ENCODE results near the gene CFAP251. TPM values are rescaled to one million over a fixed set of nuclear protein-coding genes. Genes with fewer than 3 reads are reported as not detected.

CFAP251 gene
- polyA plus RNA-seq, 1 donor (not counting 4 experiments of a cell fraction or from before 2014, with no cell fraction given) = 74.2 TPM

- no peaks in the 10 kb centered on the region for H3K9me3 ChIP-seq (ENCODE audit: control insufficient read depth, low read depth, low read length)
- no peak overlapping the region for H3K4me3 ChIP-seq (ENCODE audit: control insufficient read depth in 2 of 3, extremely low read depth in 1 of 3, insufficient read depth in 2 of 3, low read depth in 1 of 3, low read length in 3 of 3)
- no peaks in the 10 kb centered on the region for H3K27me3 ChIP-seq (ENCODE audit: control insufficient read depth, extremely low read depth, insufficient read depth, low read length)
- no peak overlapping the region for H3K9ac ChIP-seq (ENCODE audit: control insufficient read depth, extremely low read depth, insufficient read depth, low read length)
- peaks cover 12 to 27% of the 10 kb centered on the region in 2 experiments for H3K36me3 ChIP-seq (ENCODE audit: control insufficient read depth in 2 of 2, extremely low read depth in 1 of 2, insufficient read depth in 2 of 2, low read length in 2 of 2)
- no peak overlapping the region for H3K27ac ChIP-seq (ENCODE audit: control insufficient read depth, insufficient read depth, low read length)
- no peaks in the 10 kb centered on the region for H4K20me1 ChIP-seq (ENCODE audit: control insufficient read depth, extremely low read depth, insufficient read depth, low read length)
- TF ChIP-seq CTCF (optimal IDR thresholded peaks at IDR 0.05 in 1 of 3, IDR thresholded peaks at IDR 0.05 in 1 of 3, conservative IDR thresholded peaks at IDR 0.05 in 1 of 3; ENCODE audit: extremely low read depth in 1 of 3, insufficient read depth in 2 of 3, low read length in 3 of 3) (no peak), EZH2 (IDR thresholded peaks at IDR 0.05; ENCODE audit: low read length) (no peak)
- no peak overlapping the region for H2AFZ ChIP-seq (ENCODE audit: control insufficient read depth, low read length)
- DNase-seq (ENCODE audit: low read depth, low spot score) = no peak
- no peaks in the 10 kb centered on the region for H3K79me2 ChIP-seq (ENCODE audit: control insufficient read depth, insufficient read depth, low read length)
- dilution Hi-C loops (cut with MboI; ENCODE audit: extremely low pct_ligation_motif_present, low sequenced_read_pairs) = no loop called here
- no peaks in the 10 kb centered on the region for H3K9me1 ChIP-seq (ENCODE audit: control insufficient read depth, extremely low read depth, insufficient read depth, low read length)
- FAIRE-seq = no peak
- H3K4me1 ChIP-seq (ENCODE audit: control insufficient read depth, extremely low read depth, insufficient read depth, low read length) = no peaks in the 10 kb centered on the region
- no peak overlapping the region for H3K4me2 ChIP-seq (ENCODE audit: control insufficient read depth, extremely low read depth, insufficient read depth, low read depth, low read length)
Observed at GRCh38 chr12:122045262-122045661, 126.9 kb downstream of the CFAP251 start.

- H3K79me2 ChIP-seq (ENCODE audit: control insufficient read depth, insufficient read depth, low read length) = no peaks in the 10 kb centered on the region
- dilution Hi-C loops (cut with MboI; ENCODE audit: extremely low pct_ligation_motif_present, low sequenced_read_pairs) = no loop called here
- no peak overlapping the region for H3K9ac ChIP-seq (ENCODE audit: control insufficient read depth, extremely low read depth, insufficient read depth, low read length)
- no peaks in the 10 kb centered on the region for H3K4me1 ChIP-seq (ENCODE audit: control insufficient read depth, extremely low read depth, insufficient read depth, low read length)
- no peaks in the 10 kb centered on the region for H3K27me3 ChIP-seq (ENCODE audit: control insufficient read depth, extremely low read depth, insufficient read depth, low read length)
- no peaks in the 10 kb centered on the region for H3K9me1 ChIP-seq (ENCODE audit: control insufficient read depth, extremely low read depth, insufficient read depth, low read length)
- no peak overlapping the region for H2AFZ ChIP-seq (ENCODE audit: control insufficient read depth, low read length)
- H3K27ac ChIP-seq (ENCODE audit: control insufficient read depth, insufficient read depth, low read length) = no peak overlapping the region
- no peaks in the 10 kb centered on the region for H3K9me3 ChIP-seq (ENCODE audit: control insufficient read depth, low read depth, low read length)
- DNase-seq (ENCODE audit: low read depth, low spot score) (no peak), FAIRE-seq (no peak)
- no peak overlapping the region for H3K4me3 ChIP-seq (ENCODE audit: control insufficient read depth in 2 of 3, extremely low read depth in 1 of 3, insufficient read depth in 2 of 3, low read depth in 1 of 3, low read length in 3 of 3)
- no peak overlapping the region for H3K4me2 ChIP-seq (ENCODE audit: control insufficient read depth, extremely low read depth, insufficient read depth, low read depth, low read length)
- TF ChIP-seq EZH2 (IDR thresholded peaks at IDR 0.05; ENCODE audit: low read length) (no peak), CTCF (optimal IDR thresholded peaks at IDR 0.05 in 1 of 3, IDR thresholded peaks at IDR 0.05 in 1 of 3, conservative IDR thresholded peaks at IDR 0.05 in 1 of 3; ENCODE audit: extremely low read depth in 1 of 3, insufficient read depth in 2 of 3, low read length in 3 of 3) (no peak)
- H3K36me3 ChIP-seq (ENCODE audit: control insufficient read depth in 2 of 2, extremely low read depth in 1 of 2, insufficient read depth in 2 of 2, low read length in 2 of 2) = peaks cover 12 to 27% of the 10 kb centered on the region in 2 experiments
- H4K20me1 ChIP-seq (ENCODE audit: control insufficient read depth, extremely low read depth, insufficient read depth, low read length) = no peaks in the 10 kb centered on the region
Observed at GRCh38 chr12:122046145-122046544, 127.8 kb downstream of the CFAP251 start.
